Loucy (cell line): ENCODE data around the gene FAM210B.

Experiments
- EZH2phosphoT487 ChIP-seq: fragments of 200-600 bp; IDR thresholded peaks from 2 replicates; pipeline ENCODE4 v1.6.1; 2018; ENCODE audit warnings: antibody characterized with exemption, mild to moderate bottlenecking, moderate library complexity, borderline replicate concordance
- TF ChIP-seq, protein P1 (sequence below): fragments of 200-600 bp; sonication (generic); conservative IDR thresholded peaks from 2 replicates; pipeline ENCODE4 v1.5.1; 2014; ENCODE audit warnings: mild to moderate bottlenecking, antibody characterized with exemption, low read length

DNA sequence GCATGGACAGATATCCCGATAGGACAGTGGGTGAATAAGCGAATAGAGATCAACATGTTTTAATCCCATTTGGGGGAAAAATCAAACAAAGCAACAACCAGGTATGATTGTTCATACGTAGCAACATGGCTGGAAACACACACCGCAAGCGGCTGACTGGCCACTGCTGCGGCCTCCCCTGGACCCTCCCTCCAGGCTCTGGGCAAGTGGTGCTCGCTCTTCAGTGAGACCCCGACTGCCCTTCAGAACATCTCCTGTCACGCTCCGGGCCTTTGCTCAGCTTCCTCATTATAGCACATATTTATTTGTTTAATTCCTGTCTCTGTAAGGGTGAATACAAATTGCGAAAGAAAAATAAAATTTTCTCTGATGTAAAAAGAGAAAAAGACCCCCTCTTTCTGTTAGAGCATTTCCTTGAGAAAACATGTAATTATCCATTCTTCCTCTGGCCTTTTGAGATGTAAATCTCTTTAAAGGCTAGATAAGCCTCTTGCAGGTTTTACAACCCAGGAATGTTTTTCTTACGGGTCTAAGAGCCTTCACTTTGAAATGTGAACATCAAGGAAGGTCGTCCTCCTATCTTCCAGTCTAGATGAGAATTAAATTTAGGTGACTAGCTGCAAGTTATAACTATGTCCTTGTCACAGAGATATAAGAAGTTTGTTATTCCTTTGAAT, 11.0 kb upstream of the FAM210B start:
- TF ChIP-seq, protein P1, sequence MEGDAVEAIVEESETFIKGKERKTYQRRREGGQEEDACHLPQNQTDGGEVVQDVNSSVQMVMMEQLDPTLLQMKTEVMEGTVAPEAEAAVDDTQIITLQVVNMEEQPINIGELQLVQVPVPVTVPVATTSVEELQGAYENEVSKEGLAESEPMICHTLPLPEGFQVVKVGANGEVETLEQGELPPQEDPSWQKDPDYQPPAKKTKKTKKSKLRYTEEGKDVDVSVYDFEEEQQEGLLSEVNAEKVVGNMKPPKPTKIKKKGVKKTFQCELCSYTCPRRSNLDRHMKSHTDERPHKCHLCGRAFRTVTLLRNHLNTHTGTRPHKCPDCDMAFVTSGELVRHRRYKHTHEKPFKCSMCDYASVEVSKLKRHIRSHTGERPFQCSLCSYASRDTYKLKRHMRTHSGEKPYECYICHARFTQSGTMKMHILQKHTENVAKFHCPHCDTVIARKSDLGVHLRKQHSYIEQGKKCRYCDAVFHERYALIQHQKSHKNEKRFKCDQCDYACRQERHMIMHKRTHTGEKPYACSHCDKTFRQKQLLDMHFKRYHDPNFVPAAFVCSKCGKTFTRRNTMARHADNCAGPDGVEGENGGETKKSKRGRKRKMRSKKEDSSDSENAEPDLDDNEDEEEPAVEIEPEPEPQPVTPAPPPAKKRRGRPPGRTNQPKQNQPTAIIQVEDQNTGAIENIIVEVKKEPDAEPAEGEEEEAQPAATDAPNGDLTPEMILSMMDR = no peak
- no peak for TF ChIP-seq EZH2phosphoT487
